Adipocyte (in vitro differentiated cells): ENCODE data around the gene ABCB9.
A peak's percentile ranks its signal among the peaks of the same experiment; 100 is the strongest.

ENCODE experiments used
- DNase-seq: peaks from one replicate; pipeline ENCODE4 v3.0.0-alpha.2; 2015; ENCODE audit warnings: low read depth
- H3K27me3 ChIP-seq: replicated peaks from 2 replicates; pipeline ENCODE4 v1.7.0; 2013; ENCODE audit warnings: mild to moderate bottlenecking, low read length, moderate library complexity; ENCODE audit not compliant: control insufficient read depth, insufficient read depth
- H3K36me3 ChIP-seq: 2 replicates; pipeline ENCODE4 v1.7.0; 2013; ENCODE audit warnings: low read length, mild to moderate bottlenecking, moderate library complexity; ENCODE audit not compliant: control insufficient read depth, insufficient read depth, severe bottlenecking
- H3K4me1 ChIP-seq: 2 replicates; pipeline ENCODE4 v1.7.0; 2013; ENCODE audit warnings: mild to moderate bottlenecking, low read length, moderate library complexity; ENCODE audit not compliant: control insufficient read depth, insufficient read depth
- H3K4me3 ChIP-seq: 2 replicates; pipeline ENCODE4 v1.7.0; 2013; ENCODE audit warnings: mild to moderate bottlenecking, low read length, moderate library complexity
- H3K9ac ChIP-seq: 2 replicates; pipeline ENCODE4 v1.7.0; 2013; ENCODE audit warnings: mild to moderate bottlenecking, low read length, moderate library complexity
- H3K9me3 ChIP-seq: 2 replicates; pipeline ENCODE4 v1.7.0; 2013; ENCODE audit warnings: mild to moderate bottlenecking, low read length, moderate library complexity; ENCODE audit not compliant: control insufficient read depth

Gene ABCB9

DNA sequence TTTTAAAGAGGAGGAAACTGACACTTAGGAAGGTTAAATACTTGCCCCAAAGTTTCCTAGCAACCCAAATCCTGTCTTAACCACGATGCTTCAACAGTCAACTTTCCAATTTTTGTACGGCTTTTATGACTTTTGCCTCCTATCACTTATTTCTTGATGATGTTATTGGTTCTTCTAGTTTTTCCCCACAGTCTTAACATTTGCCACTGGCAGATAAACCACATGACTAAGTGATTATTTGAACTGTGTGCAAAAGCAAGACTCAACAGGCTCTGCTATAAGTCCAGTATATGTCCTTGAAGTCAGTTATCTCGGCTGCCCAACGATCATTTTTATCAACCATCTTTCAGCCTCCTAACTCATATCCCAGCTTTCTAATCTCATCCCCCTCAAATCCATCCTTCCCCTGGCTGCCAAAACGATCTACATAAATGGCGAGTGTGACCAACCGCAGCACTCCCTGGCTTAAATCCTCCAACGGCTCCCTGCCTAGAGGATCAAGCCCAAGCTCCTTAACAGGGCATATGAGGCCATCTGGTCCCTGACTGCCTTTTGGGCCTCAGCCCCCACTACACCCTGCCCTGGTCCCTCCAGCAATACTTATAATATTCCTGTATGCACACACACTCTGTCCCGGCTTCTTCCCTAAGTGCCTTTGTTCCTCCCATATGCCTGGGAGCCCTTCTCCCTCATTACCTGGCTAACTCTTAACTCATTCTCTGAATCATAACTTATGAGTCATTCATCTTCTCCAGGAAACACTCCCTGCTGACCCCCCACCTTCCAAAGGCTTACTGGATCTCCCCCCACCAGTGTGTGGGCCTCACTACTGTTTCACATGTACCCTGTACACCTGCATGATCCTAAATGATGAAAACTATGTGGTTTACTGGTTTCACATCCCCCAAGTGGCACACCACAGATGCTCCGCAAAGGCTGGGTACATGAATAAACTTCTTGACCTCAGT lies 79.1 kb downstream of the ABCB9 start:
- Histone ChIP-seq H3K36me3 (no peaks in the 10 kb centered on the region), H3K4me1 (peaks cover 33% of the 10 kb centered on the region), H3K9ac (no peak overlapping the region), H3K9me3 (no peaks in the 10 kb centered on the region), H3K4me3 (no peak overlapping the region), H3K27me3 (no peaks in the 10 kb centered on the region)
- no peak for DNase-seq

DNA sequence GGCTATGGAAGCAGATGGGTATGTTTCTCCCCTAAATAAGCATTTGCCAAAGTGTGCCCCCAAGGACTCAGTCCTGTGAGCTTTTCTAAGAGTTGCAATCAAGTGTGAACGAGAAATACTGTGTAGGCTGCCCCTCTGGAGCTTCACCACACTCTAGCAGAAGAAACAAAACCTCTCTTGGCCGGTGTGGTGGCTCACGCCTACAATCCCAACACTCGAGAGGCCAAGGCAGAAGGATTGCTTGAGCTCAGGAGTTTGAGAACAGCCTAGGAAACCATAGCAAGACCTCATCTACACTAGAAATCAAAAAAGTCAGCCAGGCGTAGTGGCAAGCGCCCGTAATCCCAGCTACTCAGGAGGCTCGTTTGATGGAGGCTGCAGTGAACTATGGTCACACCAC lies 80.1 kb downstream of the ABCB9 start:
- Histone ChIP-seq H3K27me3 (no peaks in the 10 kb centered on the region), H3K4me3 (no peak overlapping the region), H3K9ac (no peak overlapping the region), H3K36me3 (no peaks in the 10 kb centered on the region), H3K9me3 (no peaks in the 10 kb centered on the region), H3K4me1 (peaks cover 23% of the 10 kb centered on the region)
- DNase-seq: no peak

DNA sequence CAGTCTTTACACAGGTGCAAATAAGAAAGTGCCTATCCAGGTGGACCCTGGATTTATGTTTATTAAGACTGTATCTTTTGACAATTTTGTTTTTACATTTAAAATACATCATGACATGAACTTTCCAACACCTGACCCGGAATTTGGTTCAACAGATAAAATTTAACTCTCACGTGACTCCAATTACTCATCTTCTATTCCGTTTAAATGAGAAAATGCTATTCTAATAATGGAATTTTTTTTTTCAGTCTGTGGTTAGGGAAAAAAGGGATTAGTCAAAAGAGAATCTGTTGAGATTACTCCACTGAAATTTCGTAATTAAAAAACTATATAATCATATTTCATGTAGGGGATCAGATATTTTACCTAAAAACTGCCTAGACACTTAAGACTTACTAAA lies 81.4 kb downstream of the ABCB9 start:
- no peaks in the 10 kb centered on the region for H3K9me3 ChIP-seq
- no peaks in the 10 kb centered on the region for H3K27me3 ChIP-seq
- peaks cover 27% of the 10 kb centered on the region for H3K4me1 ChIP-seq
- DNase-seq: no peak
- no peak overlapping the region for H3K4me3 ChIP-seq
- no peak overlapping the region for H3K9ac ChIP-seq
- no peaks in the 10 kb centered on the region for H3K36me3 ChIP-seq

- no peaks in the 10 kb centered on the region for H3K36me3 ChIP-seq
- no peak overlapping the region for H3K9ac ChIP-seq
- H3K27me3 ChIP-seq: no peaks in the 10 kb centered on the region
- H3K4me1 ChIP-seq: peaks cover 33% of the 10 kb centered on the region
- DNase-seq: no peak
- no peaks in the 10 kb centered on the region for H3K9me3 ChIP-seq
- H3K4me3 ChIP-seq: no peak overlapping the region
Measured at GRCh38 chr12:122884091-122884826, 82.0 kb downstream of the ABCB9 start.

DNA sequence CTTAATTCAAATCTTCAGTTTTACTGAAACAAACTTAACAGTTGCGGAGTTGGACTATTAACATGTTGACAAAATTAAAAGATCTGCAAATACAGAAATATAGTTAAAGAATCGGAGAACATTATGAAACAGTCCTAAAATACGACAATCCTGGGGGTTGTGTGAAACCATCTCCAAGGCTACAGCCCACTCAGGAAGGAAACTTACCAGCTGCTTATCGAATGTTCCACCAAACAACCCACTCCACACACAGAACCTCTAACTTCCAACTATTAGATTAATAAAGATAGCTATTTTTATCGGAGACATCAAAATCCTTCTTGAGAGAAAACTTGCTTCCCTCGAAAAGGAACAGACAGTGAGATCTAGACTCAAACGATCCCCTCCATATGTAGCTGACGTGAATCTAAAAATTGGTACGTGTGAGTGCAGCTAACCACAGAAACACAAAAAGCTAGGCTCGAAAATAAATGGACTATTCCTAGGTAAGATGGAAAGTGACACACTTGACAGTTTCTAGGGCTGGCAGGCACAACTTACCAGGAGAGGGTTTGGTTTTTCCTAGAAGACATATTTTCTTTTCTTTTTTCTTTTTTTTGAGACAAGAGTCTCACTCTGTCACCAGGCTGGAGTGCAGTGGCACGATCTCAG lies 83.2 kb downstream of the ABCB9 start:
- DNase-seq: no peak
- Histone ChIP-seq H3K4me1 (peaks cover 26% of the 10 kb centered on the region), H3K9ac (no peak overlapping the region), H3K36me3 (no peaks in the 10 kb centered on the region), H3K27me3 (no peaks in the 10 kb centered on the region), H3K4me3 (no peak overlapping the region), H3K9me3 (no peaks in the 10 kb centered on the region)

GRCh38 chr12:122880668-122881067 lies 85.6 kb downstream of the ABCB9 start:
- H3K4me1 ChIP-seq: peaks cover 23% of the 10 kb centered on the region
- H3K9me3 ChIP-seq: no peaks in the 10 kb centered on the region
- H3K4me3 ChIP-seq: peak overlapping the region; percentile 44
- DNase-seq: no peak
- no peaks in the 10 kb centered on the region for H3K27me3 ChIP-seq
- peak overlapping the region; percentile 27 for H3K9ac ChIP-seq
- no peaks in the 10 kb centered on the region for H3K36me3 ChIP-seq

DNA sequence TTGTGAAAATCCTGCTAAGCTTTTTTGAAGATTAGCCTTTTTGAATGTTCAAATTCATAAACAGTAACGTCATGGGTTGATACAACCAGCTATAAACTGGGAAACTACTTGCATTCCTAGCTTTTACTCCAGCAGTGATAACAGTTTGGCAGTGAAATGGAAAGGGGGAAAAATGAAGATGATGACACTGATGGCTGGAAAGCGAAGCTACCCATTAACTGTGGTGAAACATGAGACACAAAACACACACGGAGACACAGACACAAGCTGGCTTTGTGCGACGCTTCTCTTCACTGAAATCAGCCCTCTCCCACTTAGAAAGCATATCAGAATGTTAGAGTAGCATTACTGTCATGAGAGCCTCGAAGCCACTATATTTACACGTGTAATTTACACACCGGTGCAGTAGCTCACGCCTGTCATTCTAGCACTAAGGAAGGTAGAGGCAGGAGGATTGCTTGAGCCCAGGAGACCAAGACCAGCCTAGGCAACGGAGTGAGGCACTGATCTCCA lies 86.1 kb downstream of the ABCB9 start:
- H3K4me3 ChIP-seq: peak overlapping the region; percentile 44
- DNase-seq: no peak
- H3K9ac ChIP-seq: peak overlapping the region; percentile 27
- H3K27me3 ChIP-seq: no peaks in the 10 kb centered on the region
- H3K36me3 ChIP-seq: no peaks in the 10 kb centered on the region
- H3K4me1 ChIP-seq: peaks cover 23% of the 10 kb centered on the region
- no peaks in the 10 kb centered on the region for H3K9me3 ChIP-seq
